Stimulated activated naive CD4-positive, alpha-beta T cell treated with Interleukin-2 at 50 U/mL for 16 hours (primary cell): Measurements from ENCODE around the gene ELF4.

Source experiments
- DNase-seq: peaks from one replicate; lab custom pipeline; 2025; lab: John Stamatoyannopoulos, UW

Gene ELF4

DNA sequence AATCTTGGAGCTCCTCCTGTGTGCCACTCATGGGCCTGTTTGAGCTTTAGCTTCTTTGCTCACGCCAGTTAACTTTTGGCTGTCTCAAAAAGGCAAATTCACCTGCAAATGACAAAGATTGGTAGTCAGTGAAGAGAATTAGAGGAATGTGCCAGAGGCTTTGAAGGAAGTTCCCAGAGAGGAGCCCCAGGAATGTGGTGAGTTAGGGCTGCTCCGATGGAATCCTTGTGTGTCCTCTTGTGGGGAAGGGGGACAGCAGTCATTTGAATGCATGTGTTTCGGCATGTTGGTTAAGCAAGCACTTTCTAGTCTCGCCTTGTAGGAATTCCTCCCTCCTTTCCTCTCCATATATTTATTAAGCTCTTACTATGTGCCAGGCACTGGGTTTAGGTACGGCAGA lies 62.9 kb downstream of the ELF4 start:
- no peak for DNase-seq

DNA sequence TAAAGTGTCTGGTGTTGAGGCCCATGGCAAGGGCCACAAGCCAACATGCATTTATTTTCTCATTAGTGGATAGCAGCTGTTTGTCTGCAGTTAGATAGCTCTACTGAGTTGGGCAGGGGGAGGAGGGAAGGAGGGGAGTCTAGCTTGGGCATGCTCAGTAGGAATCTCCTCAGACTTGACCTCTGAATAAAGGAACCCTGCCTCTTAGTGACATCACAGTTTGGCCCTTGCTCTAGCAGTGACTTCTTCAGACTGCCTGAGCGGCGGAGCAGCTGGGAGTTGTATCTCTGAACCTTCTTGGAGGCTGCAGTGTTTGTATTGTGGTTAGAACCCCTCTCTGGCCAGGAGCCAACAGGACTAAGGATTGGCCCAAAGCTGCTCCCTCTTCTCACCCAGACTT lies 70.5 kb downstream of the ELF4 start:
- no peak for DNase-seq

DNA sequence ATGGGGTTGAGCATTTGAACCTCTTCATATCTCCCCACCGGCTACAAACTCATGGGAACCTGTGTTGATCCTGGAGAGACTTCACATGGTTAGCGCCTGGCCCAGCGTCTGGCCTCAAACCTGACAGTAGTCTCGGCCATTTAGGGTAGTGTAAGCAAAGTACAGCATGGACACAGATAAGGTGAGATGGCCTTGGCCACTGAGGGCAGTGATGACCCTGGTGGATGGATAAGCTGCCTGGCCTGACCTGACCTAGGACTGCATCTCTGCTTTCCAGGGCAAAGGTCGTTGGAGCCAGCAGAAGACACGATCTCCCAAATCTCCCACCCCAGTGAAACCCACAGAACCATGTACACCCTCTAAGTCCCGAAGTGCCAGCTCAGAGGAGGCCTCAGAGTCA lies 76.1 kb downstream of the ELF4 start:
- DNase-seq = no peak

DNA sequence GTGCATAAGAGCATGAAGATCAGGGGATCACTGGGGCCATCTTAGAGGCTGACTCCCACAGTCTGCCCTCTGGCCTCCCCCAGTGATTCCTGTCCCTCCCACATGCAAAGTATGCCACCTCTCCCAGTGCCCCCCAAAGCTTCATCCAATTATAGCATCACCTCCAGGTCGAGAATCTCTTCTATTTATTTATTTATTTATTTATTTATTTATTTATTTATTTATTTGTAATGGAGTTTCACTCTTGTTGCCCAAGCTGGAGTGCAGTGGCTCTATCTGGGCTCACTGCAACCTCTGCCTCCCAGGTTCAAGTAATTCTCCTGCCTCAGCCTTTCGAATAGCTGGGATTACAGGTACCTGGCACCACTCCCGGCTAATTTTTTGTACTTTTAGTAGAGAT lies 77.7 kb downstream of the ELF4 start:
- DNase-seq = no peak

DNA sequence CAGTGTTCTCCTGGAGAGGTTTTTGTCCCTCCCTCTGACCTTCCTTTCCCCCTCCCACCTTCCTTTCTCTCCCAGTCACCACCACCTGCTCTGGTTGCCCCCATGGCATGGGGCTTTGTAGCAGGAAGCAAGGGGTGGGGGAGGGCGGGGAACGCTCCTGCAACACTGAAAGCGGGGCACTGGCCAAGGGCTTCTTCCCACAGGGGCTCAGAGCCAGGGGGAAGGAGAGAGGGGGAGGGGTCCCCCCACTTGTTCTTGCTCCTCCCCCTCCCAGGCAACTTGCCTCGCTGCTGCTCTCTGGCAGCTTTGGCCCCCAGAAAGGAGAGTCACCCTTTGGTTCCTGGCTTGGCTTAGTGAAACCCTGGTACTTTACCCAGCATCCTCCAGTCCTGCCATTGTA lies 79.5 kb downstream of the ELF4 start:
- DNase-seq = no peak

DNA sequence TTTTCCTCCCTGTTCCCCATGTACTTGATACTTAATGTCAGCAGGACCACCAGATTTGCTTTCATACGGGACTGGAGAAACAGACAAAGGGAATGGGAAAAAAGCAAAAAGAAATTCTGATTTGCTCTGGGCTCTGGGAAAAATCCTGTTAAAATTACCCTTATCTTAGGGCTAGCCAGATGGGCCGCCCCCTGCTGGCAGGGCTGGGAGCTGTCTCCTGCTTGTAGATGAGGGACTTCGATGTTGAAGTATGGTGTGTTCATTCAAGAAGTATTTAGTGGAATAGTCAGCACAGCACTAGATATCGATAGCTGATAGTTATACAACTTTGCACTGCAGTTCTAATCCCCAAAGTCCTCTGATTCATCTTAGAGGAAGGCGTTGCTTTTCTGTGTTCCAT lies 82.1 kb downstream of the ELF4 start:
- DNase-seq = peak; percentile 20

DNA sequence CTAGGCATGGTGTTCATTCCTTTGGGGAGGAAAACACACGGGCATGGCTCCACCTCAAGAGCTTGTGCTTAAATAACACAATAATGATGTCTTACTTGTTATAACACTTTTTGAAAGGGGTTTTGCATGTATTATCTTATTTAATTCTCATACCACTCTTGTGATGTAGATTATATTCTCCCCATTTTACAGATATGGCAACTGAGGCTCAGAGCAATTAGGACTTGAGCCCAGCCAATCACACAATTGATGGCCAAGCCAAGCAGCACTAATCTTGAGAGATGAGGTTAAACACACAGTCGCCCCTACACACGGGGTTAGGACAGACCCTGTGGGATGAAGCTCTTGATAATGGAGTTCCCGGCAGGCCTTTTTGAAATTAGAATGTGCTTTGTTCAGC lies 82.7 kb downstream of the ELF4 start:
- no peak for DNase-seq

DNA sequence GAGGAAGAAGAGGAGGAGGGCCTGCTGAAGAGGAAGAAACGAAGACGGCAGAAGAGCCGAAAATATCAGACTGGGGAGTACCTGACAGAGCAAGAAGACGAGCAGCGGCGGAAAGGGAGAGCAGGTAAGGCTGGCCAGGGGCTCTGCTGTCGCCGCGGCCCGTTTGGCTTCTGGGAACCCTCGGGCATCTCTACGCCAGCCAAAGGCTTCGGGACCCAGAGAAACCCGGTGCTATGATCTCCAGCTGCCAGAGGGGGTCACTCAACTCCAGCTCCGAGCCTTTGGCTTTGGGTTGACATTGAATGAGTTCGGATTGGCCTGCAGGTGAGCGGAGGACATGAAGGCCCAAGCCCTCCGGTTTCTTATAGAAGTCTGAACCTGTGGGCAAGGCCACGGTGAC lies 85.0 kb downstream of the ELF4 start:
- DNase-seq = no peak

DNA sequence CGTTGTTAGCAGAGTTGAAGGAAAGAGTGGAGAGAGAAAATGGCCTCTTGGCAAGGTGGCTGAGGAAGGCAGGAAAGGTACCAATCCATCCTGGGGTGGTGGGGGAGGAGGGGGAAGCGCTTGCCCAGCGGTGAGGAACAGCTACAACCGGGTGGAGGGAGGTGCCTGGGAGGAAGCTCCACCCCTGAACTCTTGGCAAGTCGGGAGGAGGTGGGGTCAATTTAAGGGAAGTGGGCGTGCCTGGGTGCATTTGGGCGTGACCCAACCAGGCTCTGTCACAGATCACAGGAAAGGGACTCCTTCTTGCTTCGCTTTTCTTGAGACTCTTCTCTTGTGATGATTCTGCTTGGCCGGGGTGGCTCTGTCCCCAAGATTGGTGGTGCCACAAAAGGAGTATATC lies 86.2 kb downstream of the ELF4 start:
- DNase-seq = peak; percentile 70

DNA sequence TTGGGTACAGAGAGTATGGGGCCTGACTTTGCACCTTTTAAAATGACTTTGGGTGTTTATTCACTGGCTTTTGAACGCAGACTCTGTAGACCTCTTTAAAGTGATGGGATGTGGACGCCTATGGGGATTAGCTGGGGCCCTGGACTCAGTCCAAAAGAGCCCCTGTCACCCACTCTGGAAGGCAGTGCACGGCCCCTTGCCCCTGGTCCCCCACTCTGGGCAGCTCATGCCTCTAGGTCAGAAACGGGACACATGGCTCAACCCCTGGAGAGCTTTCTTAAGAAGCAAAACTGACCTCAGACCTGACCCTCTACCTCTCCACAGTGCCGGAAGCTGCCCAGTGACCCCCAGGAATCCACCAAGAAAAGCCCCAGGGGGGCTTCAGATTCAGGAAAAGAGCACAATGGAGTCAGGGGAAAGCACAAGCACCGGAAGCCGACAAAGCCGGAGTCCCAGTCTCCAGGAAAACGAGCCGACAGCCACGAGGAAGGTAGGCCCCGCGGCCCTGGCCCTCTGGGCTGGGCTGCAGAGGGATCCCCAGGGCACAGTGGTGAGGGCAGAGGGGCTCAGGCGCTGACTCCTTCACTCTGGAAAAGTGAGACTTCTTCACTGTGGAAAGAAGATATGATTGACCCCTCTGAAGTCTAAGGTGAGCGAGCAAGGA lies 89.5 kb downstream of the ELF4 start:
- no peak for DNase-seq

DNA sequence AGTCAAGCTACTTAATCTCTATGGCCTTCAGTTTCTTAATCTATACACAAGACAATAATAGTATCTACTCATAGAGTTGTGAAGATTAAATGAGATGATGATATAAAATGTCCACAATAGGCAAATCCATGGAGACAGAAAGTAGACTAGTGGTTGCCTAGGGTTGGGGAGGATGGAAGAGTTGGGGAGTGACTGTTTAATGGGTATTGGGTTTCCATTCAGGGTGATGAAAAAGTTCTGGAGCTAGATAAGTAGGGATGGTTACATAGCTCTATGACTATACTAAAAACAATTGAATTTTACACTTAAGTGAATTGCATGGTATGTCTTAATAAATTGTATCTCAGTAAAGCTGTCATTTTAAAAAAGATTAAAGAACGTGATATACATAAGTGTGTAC lies 92.2 kb downstream of the ELF4 start:
- no peak for DNase-seq

DNA sequence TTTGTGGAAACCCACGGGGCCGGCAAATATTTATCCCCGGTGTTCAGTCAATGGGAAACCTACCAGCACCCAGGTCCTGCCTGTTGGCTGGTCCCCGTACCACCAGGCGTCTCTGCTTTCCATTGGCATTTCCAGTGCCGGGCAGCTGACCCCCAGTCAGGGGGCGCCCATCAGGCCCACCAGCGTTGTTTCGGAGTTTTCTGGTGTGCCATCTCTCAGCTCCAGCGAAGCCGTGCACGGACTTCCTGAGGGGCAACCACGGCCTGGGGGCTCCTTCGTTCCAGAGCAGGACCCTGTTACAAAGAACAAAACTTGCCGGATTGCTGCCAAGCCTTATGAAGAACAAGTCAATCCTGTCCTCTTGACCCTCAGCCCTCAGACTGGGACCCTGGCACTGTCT lies 95.1 kb downstream of the ELF4 start:
- DNase-seq = no peak
